ENCODE measurements around the gene PSMD3.

Gene PSMD3

GRCh38 chr17:40015998-40016985 is 35.7 kb downstream of the PSMD3 start:
- peak overlapping the region in 1 of 2 donors; percentile 67 for H3K4me3 ChIP-seq (replicated peaks in 1 of 2; ENCODE audit: low read depth in 2 of 2, low read length in 2 of 2)

DNA sequence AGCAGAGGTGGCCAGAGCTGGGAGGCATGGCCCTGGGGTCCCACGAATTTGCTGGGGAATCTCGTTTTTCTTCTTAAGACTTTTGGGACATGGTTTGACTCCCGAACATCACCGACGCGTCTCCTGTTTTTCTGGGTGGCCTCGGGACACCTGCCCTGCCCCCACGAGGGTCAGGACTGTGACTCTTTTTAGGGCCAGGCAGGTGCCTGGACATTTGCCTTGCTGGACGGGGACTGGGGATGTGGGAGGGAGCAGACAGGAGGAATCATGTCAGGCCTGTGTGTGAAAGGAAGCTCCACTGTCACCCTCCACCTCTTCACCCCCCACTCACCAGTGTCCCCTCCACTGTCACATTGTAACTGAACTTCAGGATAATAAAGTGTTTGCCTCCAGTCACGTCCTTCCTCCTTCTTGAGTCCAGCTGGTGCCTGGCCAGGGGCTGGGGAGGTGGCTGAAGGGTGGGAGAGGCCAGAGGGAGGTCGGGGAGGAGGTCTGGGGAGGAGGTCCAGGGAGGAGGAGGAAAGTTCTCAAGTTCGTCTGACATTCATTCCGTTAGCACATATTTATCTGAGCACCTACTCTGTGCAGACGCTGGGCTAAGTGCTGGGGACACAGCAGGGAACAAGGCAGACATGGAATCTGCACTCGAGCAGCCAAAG is 36.9 kb downstream of the PSMD3 start:
- peak in 1 of 2 donors; percentile 5 for DNase-seq (ENCODE audit: low read depth in 2 of 2)
- no peak for TF ChIP-seq CTCF (IDR thresholded peaks at IDR 0.05; ENCODE audit: low read depth, low read length)
- peak overlapping the region in 1 of 2 donors; percentile 67 for H3K4me3 ChIP-seq (replicated peaks in 1 of 2; ENCODE audit: low read depth in 2 of 2, low read length in 2 of 2)

More at GRCh38 chr17:40015998-40016985, 35.7 kb downstream of the PSMD3 start:
- TF ChIP-seq CTCF (IDR thresholded peaks at IDR 0.05; ENCODE audit: low read depth, low read length): no peak
- no peak for DNase-seq (ENCODE audit: low read depth in 2 of 2)

- peak overlapping the region in 1 of 2 donors; percentile 67 for H3K4me3 ChIP-seq (replicated peaks in 1 of 2; ENCODE audit: low read depth in 2 of 2, low read length in 2 of 2)
- TF ChIP-seq CTCF (IDR thresholded peaks at IDR 0.05; ENCODE audit: low read depth, low read length): no peak
- peak; percentile 55 to 76 for DNase-seq (ENCODE audit: low read depth in 2 of 2)
Measured at GRCh38 chr17:40018211-40019121, 37.9 kb downstream of the PSMD3 start.

GRCh38 chr17:40019140-40019991 is 38.8 kb downstream of the PSMD3 start:
- H3K4me3 ChIP-seq (replicated peaks in 1 of 2; ENCODE audit: low read depth in 2 of 2, low read length in 2 of 2): peak overlapping the region in 1 of 2 donors; percentile 67

DNA sequence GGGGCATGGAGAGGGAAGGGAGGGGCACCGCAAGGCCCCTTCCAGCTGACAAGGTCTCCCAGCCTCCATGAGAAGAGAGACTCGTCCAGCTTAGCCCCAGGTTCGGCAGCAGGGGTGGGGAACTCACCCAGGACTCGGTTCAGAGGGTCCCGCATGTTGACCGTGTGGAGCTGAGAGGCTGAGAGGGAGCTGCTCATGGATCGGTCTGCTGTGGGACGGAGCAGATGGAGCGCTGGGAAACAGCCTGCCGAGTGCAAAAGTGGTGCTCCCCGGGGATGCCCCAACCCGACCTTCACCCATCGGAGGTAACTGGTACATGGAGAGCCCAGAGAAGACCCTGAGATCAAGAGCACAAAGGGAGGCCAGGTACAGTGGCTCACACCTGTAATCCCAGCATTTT is 39.5 kb downstream of the PSMD3 start:
- no peak overlapping the region for H3K4me3 ChIP-seq (replicated peaks in 1 of 2; ENCODE audit: low read depth in 2 of 2, low read length in 2 of 2)
- DNase-seq (ENCODE audit: low read depth in 2 of 2): no peak
- TF ChIP-seq CTCF (IDR thresholded peaks at IDR 0.05; ENCODE audit: low read depth, low read length): no peak

More at GRCh38 chr17:40019140-40019991, 38.8 kb downstream of the PSMD3 start:
- peak; percentile 83 to 92 for DNase-seq (ENCODE audit: low read depth in 2 of 2)
- no peak for TF ChIP-seq CTCF (IDR thresholded peaks at IDR 0.05; ENCODE audit: low read depth, low read length)
